Naive thymus-derived CD4-positive, alpha-beta T cell (primary cell): ENCODE data around the gene H2AZ2. TPM values are rescaled to one million over a fixed set of nuclear protein-coding genes. Genes with fewer than 3 reads are reported as not detected.

Source experiments
- ATAC-seq: fragments of 150-1000 bp; cut with Tn5 transposase; 2 replicates; pipeline ENCODE4 v1.10.0; 2021; ENCODE audit warnings: mild to moderate bottlenecking, moderate library complexity
- CTCF ChIA-PET: fragments of 350-600 bp; sonication (Branson Sonifier 250); formaldehyde crosslinking; loops from one replicate; lab custom pipeline; 2021; ENCODE audit warnings: antibody characterized with exemption; lab: Charles Lee
- POLR2A ChIA-PET: fragments of 350-600 bp; sonication (Branson Sonifier 250); formaldehyde crosslinking; loops from one replicate; lab custom pipeline; 2021; ENCODE audit warnings: antibody characterized with exemption, inconsistent platforms; lab: Charles Lee
- DNase-seq, 9 donors: peaks; one replicate each; pipeline versions ENCODE4 v3.0.0 to v3.0.0-alpha.2; 2020 to 2022; ENCODE audit warnings: mixed read lengths in 1 of 9
- H3K27ac ChIP-seq: one replicate; pipeline ENCODE4 v1.7.0; 2013; ENCODE audit warnings: mild to moderate bottlenecking, low read depth, low read length, moderate library complexity
- H3K27me3 ChIP-seq, 2 donors: one replicate each; pipeline ENCODE4 v1.7.0; 2013; ENCODE audit warnings: low read length in 2 of 2, mild to moderate bottlenecking in 2 of 2, moderate library complexity in 2 of 2; ENCODE audit not compliant: control insufficient read depth in 2 of 2, insufficient read depth in 2 of 2
- H3K36me3 ChIP-seq, 3 experiments: 1 replicate in 2 of 3; 2 replicates in 1 of 3; pipeline ENCODE4 v1.7.0; 2013; ENCODE audit warnings: low read length in 3 of 3, mild to moderate bottlenecking in 3 of 3, moderate library complexity in 1 of 3; ENCODE audit not compliant: insufficient read depth in 3 of 3, control insufficient read depth in 2 of 3
- H3K4me1 ChIP-seq, 2 donors: one replicate each; pipeline ENCODE4 v1.7.0; 2013; ENCODE audit warnings: low read length in 2 of 2, mild to moderate bottlenecking in 2 of 2, moderate library complexity in 1 of 2; ENCODE audit not compliant: control insufficient read depth in 2 of 2, insufficient read depth in 2 of 2
- H3K4me3 ChIP-seq: 2 replicates; pipeline ENCODE4 v1.7.0; 2013; ENCODE audit warnings: mild to moderate bottlenecking, low read length
- H3K9me3 ChIP-seq, 3 experiments: 1 replicate in 2 of 3; 2 replicates in 1 of 3; pipeline ENCODE4 v1.7.0; 2013; ENCODE audit warnings: low read length in 3 of 3; ENCODE audit not compliant: control insufficient read depth in 2 of 3
- H3K27ac Mint-ChIP-seq, 9 donors: one replicate each; pipeline ENCODE4 v1.8.0; 2020 to 2022; ENCODE audit warnings: mixed read lengths in 9 of 9, mild to moderate bottlenecking in 8 of 9, moderate library complexity in 5 of 9, inconsistent platforms in 2 of 9
- H3K27me3 Mint-ChIP-seq, 5 donors: one replicate each; pipeline ENCODE4 v1.8.0; 2021 to 2022; ENCODE audit warnings: mixed read lengths in 5 of 5, mild to moderate bottlenecking in 1 of 5
- H3K36me3 Mint-ChIP-seq, 5 donors: one replicate each; pipeline ENCODE4 v1.8.0; 2020 to 2022; ENCODE audit warnings: mixed read lengths in 5 of 5, mild to moderate bottlenecking in 3 of 5, inconsistent platforms in 1 of 5
- H3K4me1 Mint-ChIP-seq, 7 donors: one replicate each; pipeline ENCODE4 v1.8.0; 2020 to 2022; ENCODE audit warnings: mixed read lengths in 7 of 7, mild to moderate bottlenecking in 3 of 7, inconsistent platforms in 1 of 7
- H3K4me3 Mint-ChIP-seq, 10 donors: one replicate each; pipeline ENCODE4 v1.8.0; 2020 to 2022; ENCODE audit warnings: mild to moderate bottlenecking in 10 of 10, mixed read lengths in 10 of 10, moderate library complexity in 6 of 10, inconsistent platforms in 2 of 10
- H3K9me3 Mint-ChIP-seq, 11 donors: one replicate each; pipeline ENCODE4 v1.8.0; 2020 to 2022; ENCODE audit warnings: mixed read lengths in 11 of 11, mild to moderate bottlenecking in 4 of 11, inconsistent platforms in 1 of 11, moderate library complexity in 1 of 11
- intact Hi-C, 2 donors: fragments of 100-400 bp; cut with micrococcal nuclease; formaldehyde crosslinking; loops; one replicate each; pipeline ENCODE4 v1.15.1; 2023
- polyA plus RNA-seq, 2 donors: library from polyadenylated mRNA; unstranded; fragments of 300-500 nt; fragmentation: Illumina TruSeq; gene quantifications; one replicate each; pipeline ENCODE4 v1.2.3, GENCODE V29; 2021
- total RNA-seq, 6 experiments: library from RNA in 5 of 6; stranded (reverse) in 5 of 6; gene quantifications; 1 replicate in 5 of 6; 2 replicates in 1 of 6; pipeline ENCODE4 v1.2.3 and lab custom pipeline; 2021 to 2026

H2AZ2 gene
- total and polyA plus RNA-seq, 7 experiments from 2014 or later = 141 to 284 (median 146) TPM

DNA sequence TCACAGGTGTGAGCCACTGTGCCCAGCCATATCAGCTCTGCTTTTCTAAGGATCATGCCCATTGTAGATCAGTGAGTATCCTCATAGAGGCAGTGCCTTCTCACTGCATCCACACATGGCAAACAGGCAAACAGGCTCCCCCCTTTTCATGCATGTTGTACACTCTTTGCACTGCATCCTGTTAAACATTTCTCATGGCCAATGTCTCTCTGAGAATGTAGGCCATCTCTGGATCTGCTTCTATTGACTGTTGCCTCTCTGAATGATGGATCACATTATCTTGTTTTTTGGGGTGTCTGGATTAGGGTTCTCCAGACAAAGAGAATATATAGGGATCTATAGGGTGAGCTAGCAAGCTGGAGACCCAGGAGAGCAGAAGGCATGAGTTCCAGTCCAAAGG is 64.5 kb downstream of the H2AZ2 start:
- Histone ChIP-seq H3K4me3 (no peak overlapping the region), H3K4me1 (no peaks in the 10 kb centered on the region), H3K27ac (no peak overlapping the region), H3K36me3 (no peaks in the 10 kb centered on the region), H3K9me3 (peaks cover 0 to 6% (median 0%) of the 10 kb centered on the region in 3 experiments), H3K27me3 (no peaks in the 10 kb centered on the region)
- ChIA-PET CTCF (no interaction called here), POLR2A (no interaction called here)
- no peak for ATAC-seq
- Mint-ChIP-seq H3K9me3 (peaks cover 0 to 18% (median 9%) of the 10 kb centered on the region in 11 donors), H3K4me1 (peaks cover 0 to 8% (median 0%) of the 10 kb centered on the region in 7 donors), H3K27ac (peak overlapping the region in 1 of 9 donors; percentile 66), H3K36me3 (peaks cover 5 to 9% (median 8%) of the 10 kb centered on the region in 5 donors), H3K4me3 (no peak overlapping the region), H3K27me3 (peaks cover 0 to 4% (median 0%) of the 10 kb centered on the region in 5 donors)
- DNase-seq = no peak
- intact Hi-C loops = no loop called here

DNA sequence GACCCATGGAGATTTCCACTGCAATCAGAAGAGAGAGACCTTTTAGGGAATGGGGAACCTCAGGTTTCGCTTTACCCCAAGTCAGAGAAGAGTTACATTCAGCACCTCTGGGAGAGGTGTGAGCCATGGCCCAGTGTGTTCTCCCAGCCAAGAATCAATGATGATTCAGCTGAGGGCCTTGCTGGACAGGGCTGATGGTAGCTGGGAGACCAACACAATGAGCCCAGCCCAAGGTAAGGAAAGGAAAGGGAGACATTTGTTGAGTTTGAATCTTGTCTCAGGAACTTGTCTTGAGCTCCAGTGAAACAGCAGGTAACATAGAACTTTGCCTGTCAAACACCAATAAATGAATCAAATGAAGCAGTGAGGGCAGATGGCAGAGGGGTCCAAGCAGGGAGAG is 65.4 kb downstream of the H2AZ2 start:
- H3K4me1 Mint-ChIP-seq = peaks cover 0 to 8% (median 0%) of the 10 kb centered on the region in 7 donors
- ChIA-PET POLR2A (no interaction called here), CTCF (no interaction called here)
- H3K4me1 ChIP-seq = no peaks in the 10 kb centered on the region
- ATAC-seq = no peak
- no peaks in the 10 kb centered on the region for H3K27me3 ChIP-seq
- no peak overlapping the region for H3K27ac ChIP-seq
- peaks cover 0 to 6% (median 0%) of the 10 kb centered on the region in 3 experiments for H3K9me3 ChIP-seq
- peaks cover 5 to 9% (median 8%) of the 10 kb centered on the region in 5 donors for H3K36me3 Mint-ChIP-seq
- no peak overlapping the region for H3K4me3 ChIP-seq
- intact Hi-C loops = no loop called here
- no peaks in the 10 kb centered on the region for H3K36me3 ChIP-seq
- H3K27ac Mint-ChIP-seq = no peak overlapping the region
- no peak overlapping the region for H3K4me3 Mint-ChIP-seq
- H3K27me3 Mint-ChIP-seq = peaks cover 0 to 4% (median 0%) of the 10 kb centered on the region in 5 donors
- peaks cover 0 to 18% (median 9%) of the 10 kb centered on the region in 11 donors for H3K9me3 Mint-ChIP-seq
- no peak for DNase-seq

Other genes starting within 250 kb of the H2AZ2 start
- gene OGDH, start 241.5 kb downstream of the H2AZ2 start, total RNA-seq = 100 to 1,000 TPM in 1 of 5 experiments, 10 to 100 TPM in 4; 43.1 to 122 (median 66.3) TPM
- gene OGDH, start 241.5 kb downstream of the H2AZ2 start, polyA plus RNA-seq = 10 to 100 TPM; 20.3 to 25.0 TPM
- gene ZMIZ2, start 99.2 kb downstream of the H2AZ2 start, total RNA-seq = 100 to 1,000 TPM; 108 to 187 (median 144) TPM
- 1 to 10 TPM; 4.4 to 7.7 TPM for gene ZMIZ2, start 99.2 kb downstream of the H2AZ2 start, polyA plus RNA-seq
- 1,000 to 10,000 TPM in 1 of 5 experiments, 100 to 1,000 TPM in 4; 535 to 1,748 (median 620) TPM for gene PPIA, start 51.4 kb downstream of the H2AZ2 start, total RNA-seq
- 1,000 to 10,000 TPM; 3,113 to 3,303 TPM for gene PPIA, start 51.4 kb downstream of the H2AZ2 start, polyA plus RNA-seq
- gene PURB, start 37.4 kb upstream of the H2AZ2 start, total RNA-seq = 10 to 100 TPM; 16.5 to 30.5 (median 23.3) TPM
- 1 to 10 TPM; 1.7 to 2.8 TPM for gene PURB, start 37.4 kb upstream of the H2AZ2 start, polyA plus RNA-seq
- gene MYO1G, start 130.9 kb upstream of the H2AZ2 start, total RNA-seq = 100 to 1,000 TPM in 3 of 5 experiments, 10 to 100 TPM in 2; 29.2 to 385 (median 107) TPM
- gene MYO1G, start 130.9 kb upstream of the H2AZ2 start, polyA plus RNA-seq = 10 to 100 TPM; 51.1 to 76.0 TPM
- 100 to 1,000 TPM in 3 of 5 experiments, 10 to 100 TPM in 2; 80.4 to 200 (median 119) TPM for gene CCM2, start 152.1 kb upstream of the H2AZ2 start, total RNA-seq
- gene CCM2, start 152.1 kb upstream of the H2AZ2 start, polyA plus RNA-seq = 100 to 1,000 TPM in 1 of 2 donors, 10 to 100 TPM in 1; 75.9 to 123 TPM
- under 1 TPM in 1 of 5 experiments, not detected in 4; 0.15 TPM for gene NACAD, start 240.9 kb upstream of the H2AZ2 start, total RNA-seq
- gene NACAD, start 240.9 kb upstream of the H2AZ2 start, polyA plus RNA-seq = under 1 TPM in 1 of 2 donors, not detected in 1; 0.08 TPM